ENCODE data around the gene THAP7. TPM values are rescaled to one million over a fixed set of nuclear protein-coding genes. Genes with fewer than 3 reads are reported as not detected.
A peak's percentile ranks its signal among the peaks of the same experiment; 100 is the strongest.
"Not testable (repeated sequence)": the region's sequence is repeated elsewhere in the genome, so short reads cannot be mapped to it uniquely, and the experiment has no call there.

Gene THAP7
- total RNA-seq, 8 experiments from 2014 or later, result 21.4 to 33.0 (median 29.4) TPM

- in situ Hi-C loops (cut with MboI; ENCODE audit: low pct_unique_long_range_greater_than_20kb in 2 of 9, low sequenced_read_pairs in 9 of 9, unreplicated experiment in 9 of 9); H3K4me3 ChIP-seq; H3K27ac ChIP-seq; ATAC-seq (replicated peaks in 6 of 8): not testable (repeated sequence)
- 61 to 100% (median 88%) methylated on average over 1 to 5 of the region's 5 CpGs; no CpG with 5 or more reads in 4 of the 10 experiments for WGBS, 10 experiments
- peaks cover 11 to 13% of the 10 kb centered on the region in 2 donors for H3K4me1 ChIP-seq (replicated peaks in 1 of 2)
Observed at GRCh38 chr22:21039158-21039557, 37.2 kb upstream of the THAP7 start.

GRCh38 chr22:21038405-21038804 lies 36.5 kb upstream of the THAP7 start:
- 13 to 72% (median 46%) methylated on average over 1 to 2 of the region's 2 CpGs; no CpG with 5 or more reads in 4 of the 10 experiments for WGBS, 10 experiments
- in situ Hi-C loops (cut with MboI; ENCODE audit: low pct_unique_long_range_greater_than_20kb in 2 of 9, low sequenced_read_pairs in 9 of 9, unreplicated experiment in 9 of 9), result no loop called here
- Histone ChIP-seq H3K27ac (peak overlapping the region in 1 of 2 donors; percentile 42), H3K4me1 (replicated peaks in 1 of 2) (peaks cover 4 to 6% of the 10 kb centered on the region in 2 donors), H3K4me3 (no peak overlapping the region)
- ATAC-seq (replicated peaks in 6 of 8), result no peak

- in situ Hi-C loops (cut with MboI; ENCODE audit: low pct_unique_long_range_greater_than_20kb in 2 of 9, low sequenced_read_pairs in 9 of 9, unreplicated experiment in 9 of 9), result no loop called here
- no peak overlapping the region for H3K4me3 ChIP-seq
- no peak for ATAC-seq (replicated peaks in 6 of 8)
- peaks cover 16 to 19% of the 10 kb centered on the region in 2 donors for H3K4me1 ChIP-seq (replicated peaks in 1 of 2)
- H3K27ac ChIP-seq, result no peak overlapping the region
- WGBS, 10 experiments, result 69 to 100% (median 89%) methylated on average over 1 to 3 of the region's 3 CpGs; no CpG with 5 or more reads in 3 of the 10 experiments
Observed at GRCh38 chr22:21034989-21035388, 33.1 kb upstream of the THAP7 start.

GRCh38 chr22:21033895-21034294 lies 32.0 kb upstream of the THAP7 start:
- no peak for ATAC-seq (replicated peaks in 6 of 8)
- in situ Hi-C loops (cut with MboI; ENCODE audit: low pct_unique_long_range_greater_than_20kb in 2 of 9, low sequenced_read_pairs in 9 of 9, unreplicated experiment in 9 of 9), result no loop called here
- H3K4me3 ChIP-seq, result no peak overlapping the region
- 0 to 100% (median 93%) methylated on average over 1 to 3 of the region's 3 CpGs; no CpG with 5 or more reads in 1 of the 10 experiments for WGBS, 10 experiments
- no peak overlapping the region for H3K27ac ChIP-seq
- H3K4me1 ChIP-seq (replicated peaks in 1 of 2), result peaks cover 22 to 23% of the 10 kb centered on the region in 2 donors

- in situ Hi-C loops (cut with MboI; ENCODE audit: low pct_unique_long_range_greater_than_20kb in 2 of 9, low sequenced_read_pairs in 9 of 9, unreplicated experiment in 9 of 9), result no loop called here
- ATAC-seq (replicated peaks in 6 of 8), result peak; percentile 11 to 74 (median 46)
- peaks cover 23% of the 10 kb centered on the region in 2 donors for H3K4me1 ChIP-seq (replicated peaks in 1 of 2)
- H3K4me3 ChIP-seq, result peak overlapping the region in 1 of 5 donors; percentile 26
- WGBS, 10 experiments, result 67 to 100% (median 93%) methylated on average over 1 to 6 of the region's 12 CpGs; no CpG with 5 or more reads in 5 of the 10 experiments
- peak overlapping the region in 1 of 2 donors; percentile 34 for H3K27ac ChIP-seq
Observed at GRCh38 chr22:21032868-21033688, 31.2 kb upstream of the THAP7 start.

- in situ Hi-C loops (cut with MboI; ENCODE audit: low pct_unique_long_range_greater_than_20kb in 2 of 9, low sequenced_read_pairs in 9 of 9, unreplicated experiment in 9 of 9), result no loop called here
- WGBS, 10 experiments, result 8% methylated on average over 12 of the region's 59 CpGs; no CpG with 5 or more reads in 9 of the 10 experiments
- ATAC-seq (replicated peaks in 6 of 8), result peak; percentile 52 to 90 (median 87)
- Histone ChIP-seq H3K4me1 (replicated peaks in 1 of 2) (peaks cover 23% of the 10 kb centered on the region in 2 donors), H3K27ac (peak within 1 kb of the TSS; percentile 34 to 35), H3K4me3 (peak within 1 kb of the TSS in 3 of 5 donors; percentile 7 to 29 (median 26))
Observed at GRCh38 chr22:21032037-21032867, 30.3 kb upstream of the THAP7 start, which contains the start of gene SLC7A4. TSS of gene SLC7A4 (minus strand) at chr22:21032561. CDS start at chr22:21031812, 749 bp downstream.

- peak overlapping the region in 1 of 5 donors; percentile 29 for H3K4me3 ChIP-seq
- in situ Hi-C loops (cut with MboI; ENCODE audit: low pct_unique_long_range_greater_than_20kb in 2 of 9, low sequenced_read_pairs in 9 of 9, unreplicated experiment in 9 of 9), result no loop called here
- no peak for ATAC-seq (replicated peaks in 6 of 8)
- H3K4me1 ChIP-seq (replicated peaks in 1 of 2), result peaks cover 23% of the 10 kb centered on the region in 2 donors
- WGBS, 10 experiments, result 94 to 100% methylated on average over 2 to 9 of the region's 18 CpGs; no CpG with 5 or more reads in 8 of the 10 experiments
- H3K27ac ChIP-seq, result peak overlapping the region; percentile 24 to 35
Observed at GRCh38 chr22:21031545-21032036, 29.7 kb upstream of the THAP7 start.

- H3K4me3 ChIP-seq, result no peak overlapping the region
- no peak for ATAC-seq (replicated peaks in 6 of 8)
- in situ Hi-C loops (cut with MboI; ENCODE audit: low pct_unique_long_range_greater_than_20kb in 2 of 9, low sequenced_read_pairs in 9 of 9, unreplicated experiment in 9 of 9), result no loop called here
- peak overlapping the region; percentile 34 to 35 for H3K27ac ChIP-seq
- WGBS, 10 experiments, result 48 to 100% (median 92%) methylated on average over 1 to 16 of the region's 40 CpGs; no CpG with 5 or more reads in 2 of the 10 experiments
- peaks cover 23% of the 10 kb centered on the region in 2 donors for H3K4me1 ChIP-seq (replicated peaks in 1 of 2)
Observed at GRCh38 chr22:21030621-21031544, 29.0 kb upstream of the THAP7 start.

- no peak overlapping the region for H3K4me3 ChIP-seq
- ATAC-seq (replicated peaks in 6 of 8), result no peak
- 50 to 100% (median 90%) methylated on average over 1 to 2 of the region's 15 CpGs; no CpG with 5 or more reads in 4 of the 10 experiments for WGBS, 10 experiments
- peaks cover 23% of the 10 kb centered on the region in 2 donors for H3K4me1 ChIP-seq (replicated peaks in 1 of 2)
- no peak overlapping the region for H3K27ac ChIP-seq
- in situ Hi-C loops (cut with MboI; ENCODE audit: low pct_unique_long_range_greater_than_20kb in 2 of 9, low sequenced_read_pairs in 9 of 9, unreplicated experiment in 9 of 9), result no loop called here
Observed at GRCh38 chr22:21030032-21030431, 28.1 kb upstream of the THAP7 start.

GRCh38 chr22:21029486-21030025 lies 27.6 kb upstream of the THAP7 start:
- Histone ChIP-seq H3K27ac (no peak overlapping the region), H3K4me1 (replicated peaks in 1 of 2) (peaks cover 23% of the 10 kb centered on the region in 2 donors), H3K4me3 (no peak overlapping the region)
- ATAC-seq (replicated peaks in 6 of 8), result no peak
- in situ Hi-C loops (cut with MboI; ENCODE audit: low pct_unique_long_range_greater_than_20kb in 2 of 9, low sequenced_read_pairs in 9 of 9, unreplicated experiment in 9 of 9), result loop anchor here in 1 of 9 experiments (10.0 kb wide), 1 partner anchor 55 kb away; no protein-coding TSS in a partner anchor
- 54 to 100% (median 85%) methylated on average over 1 to 6 of the region's 12 CpGs; no CpG with 5 or more reads in 4 of the 10 experiments for WGBS, 10 experiments
